D341Med (cell line): ENCODE data around the gene ELK4.
A peak's percentile ranks its signal among the peaks of the same experiment; 100 is the strongest.

Experiments used
- DNase-seq: peaks from one replicate; pipeline ENCODE4 v3.0.0; 2012; ENCODE audit warnings: low spot score

ELK4 gene

GRCh38 chr1:205595435-205595834 is 36.4 kb downstream of the ELK4 start:
- DNase-seq: no peak

GRCh38 chr1:205594846-205595245 is 37.0 kb downstream of the ELK4 start:
- no peak for DNase-seq

DNA sequence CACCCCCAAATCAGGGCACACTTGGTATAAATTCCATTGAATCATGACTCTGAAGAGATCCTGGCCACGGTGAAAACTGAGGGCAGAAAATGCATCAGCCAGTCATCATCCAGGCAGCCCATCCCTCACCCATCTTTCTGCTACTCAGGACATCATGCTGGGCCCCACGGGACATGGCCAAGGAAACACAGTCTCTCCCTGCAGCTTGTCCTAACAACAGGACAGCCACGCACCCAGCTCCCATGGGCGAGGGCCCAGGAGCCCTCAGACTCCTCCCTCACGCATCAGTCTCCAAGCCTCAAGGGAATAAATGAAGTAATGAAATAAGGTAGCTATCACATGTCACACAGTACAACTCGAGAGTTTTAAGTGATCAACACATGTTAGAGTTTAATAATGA is 37.8 kb downstream of the ELK4 start:
- DNase-seq: no peak

GRCh38 chr1:205593532-205593931 is 38.3 kb downstream of the ELK4 start:
- DNase-seq: no peak

- no peak for DNase-seq
Measured at GRCh38 chr1:205592443-205593003, 39.3 kb downstream of the ELK4 start.

DNA sequence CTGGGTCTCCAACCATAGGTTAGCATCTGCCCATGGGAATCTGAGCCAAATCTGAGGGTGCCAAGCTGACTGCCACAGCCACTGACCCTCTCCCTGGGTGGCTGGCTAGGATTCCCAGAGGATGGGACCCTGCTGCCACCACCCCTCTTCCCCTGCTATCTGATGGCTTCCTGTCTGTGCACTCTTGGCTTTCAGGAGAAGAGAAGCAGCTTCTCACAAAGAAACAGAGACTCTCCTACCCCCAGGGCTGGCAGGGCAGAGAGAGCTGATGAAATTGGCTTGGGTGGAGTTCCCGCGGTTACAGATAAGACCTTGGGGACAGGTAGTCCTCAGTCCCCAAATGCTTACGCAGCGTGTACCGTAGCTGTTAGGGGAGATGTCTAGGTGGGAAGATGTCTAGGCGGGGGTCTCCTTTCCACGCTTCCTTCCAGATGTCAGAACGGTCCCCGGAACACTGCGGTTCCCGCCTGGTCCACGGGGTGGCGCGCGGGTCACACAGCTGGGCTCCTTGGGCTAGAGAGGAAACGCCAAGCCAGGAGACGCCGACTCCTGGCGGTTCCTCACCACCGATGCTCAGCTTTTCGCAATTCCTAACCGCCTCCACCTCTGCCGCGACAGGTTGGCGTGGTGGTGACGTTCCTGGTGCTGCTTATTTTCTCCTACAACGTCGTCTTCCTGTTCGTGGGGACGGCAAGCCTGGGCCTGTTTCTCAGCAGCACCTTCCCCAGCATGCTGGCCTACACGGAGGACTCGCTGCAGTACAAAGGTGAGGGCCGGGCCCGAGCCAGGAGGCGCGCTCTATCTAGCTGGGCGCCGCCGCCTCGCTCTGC is 40.1 kb downstream of the ELK4 start:
- DNase-seq: peak; percentile 95

- DNase-seq: no peak
Measured at GRCh38 chr1:205590777-205591513, 40.9 kb downstream of the ELK4 start.

- no peak for DNase-seq
Measured at GRCh38 chr1:205590457-205590768, 41.4 kb downstream of the ELK4 start.

- no peak for DNase-seq
Measured at GRCh38 chr1:205589618-205590456, 42.0 kb downstream of the ELK4 start.

GRCh38 chr1:205589046-205589445 is 42.8 kb downstream of the ELK4 start:
- DNase-seq: no peak

- DNase-seq: peak; percentile 58
Measured at GRCh38 chr1:205588636-205589035, 43.2 kb downstream of the ELK4 start.

DNA sequence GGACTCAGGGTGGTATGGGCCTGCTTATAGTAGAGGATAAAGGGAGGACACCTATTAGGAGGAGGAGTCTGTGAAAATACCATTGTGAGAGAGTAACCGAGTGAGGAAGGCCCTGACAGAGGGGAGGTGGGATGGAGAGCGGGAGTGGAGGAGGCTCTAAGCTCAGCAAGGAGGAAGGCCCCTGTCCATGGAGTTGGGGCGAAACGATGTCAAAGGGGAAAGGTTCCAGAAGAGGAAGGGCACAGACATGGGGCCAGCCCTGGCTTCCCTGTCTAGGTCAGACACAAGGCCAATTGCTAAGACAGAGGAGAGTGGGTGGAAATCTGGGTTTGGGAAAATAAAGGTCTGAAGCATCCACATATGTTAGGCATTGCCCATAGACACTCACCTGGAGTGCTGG is 44.2 kb downstream of the ELK4 start:
- DNase-seq: no peak

- DNase-seq: no peak
Measured at GRCh38 chr1:205585835-205586785, 45.7 kb downstream of the ELK4 start.

DNA sequence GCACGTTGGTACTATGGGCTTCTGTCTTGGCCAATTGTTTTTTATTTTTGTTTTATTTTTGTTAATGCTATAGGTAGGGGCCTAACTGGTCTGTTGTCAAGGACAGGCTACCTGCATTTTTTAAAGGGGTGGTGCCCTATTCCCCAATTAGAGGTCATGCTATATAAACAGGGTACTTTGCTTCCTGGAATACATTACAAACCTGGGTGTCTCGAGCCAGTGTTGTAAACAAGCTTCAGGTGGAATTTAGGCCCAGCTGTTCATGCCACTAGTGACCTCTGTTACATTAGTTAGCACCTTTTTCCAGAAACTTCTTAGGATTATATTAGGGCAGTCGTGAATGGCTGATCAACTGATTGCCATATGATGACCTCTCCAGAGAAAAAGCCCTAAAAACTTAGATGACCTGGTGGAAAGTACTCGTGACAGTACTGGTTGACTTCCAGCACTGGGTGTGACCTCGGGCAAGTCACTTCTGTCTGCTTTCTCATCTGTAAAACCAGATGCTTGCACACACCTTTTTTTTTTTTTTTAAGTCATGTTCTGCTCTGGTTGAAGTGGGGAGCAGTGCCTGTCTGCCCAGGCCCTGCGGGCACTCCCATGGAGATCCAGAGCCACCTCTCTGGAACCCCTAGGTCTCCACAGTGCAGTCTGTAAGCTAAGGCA is 46.5 kb downstream of the ELK4 start:
- DNase-seq: no peak

DNA sequence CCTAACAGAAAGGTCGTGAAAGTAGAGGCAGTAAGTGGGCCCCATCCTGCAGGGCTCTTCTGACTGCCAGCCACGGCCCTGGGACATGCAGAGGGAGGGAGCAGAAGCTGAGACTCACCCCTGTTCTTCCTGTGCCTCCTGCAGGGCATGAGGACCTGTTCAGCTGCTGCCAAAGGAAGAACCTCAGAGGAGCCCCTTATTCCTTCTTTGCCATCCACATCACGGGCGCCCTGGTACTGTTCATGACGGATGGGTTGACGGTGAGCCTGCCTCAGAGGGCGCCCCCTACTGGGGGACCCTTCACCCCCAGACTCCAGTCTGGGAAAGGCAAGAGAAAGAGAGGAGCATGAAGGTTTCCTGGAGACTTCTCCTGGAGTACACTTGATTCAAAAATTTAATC is 47.1 kb downstream of the ELK4 start:
- no peak for DNase-seq

- no peak for DNase-seq
Measured at GRCh38 chr1:205583461-205584130, 48.2 kb downstream of the ELK4 start.

- DNase-seq: no peak
Measured at GRCh38 chr1:205582471-205583291, 49.1 kb downstream of the ELK4 start.

- DNase-seq: no peak
Measured at GRCh38 chr1:205582046-205582445, 49.8 kb downstream of the ELK4 start.

GRCh38 chr1:205581321-205581980 is 50.4 kb downstream of the ELK4 start:
- no peak for DNase-seq
